ENCODE results near the gene CSGALNACT2. TPM values are rescaled to one million over a fixed set of nuclear protein-coding genes. Genes with fewer than 3 reads are reported as not detected.

CSGALNACT2 gene
- total RNA-seq, 2 experiments from 2014 or later: 13.2 to 33.6 TPM

DNA sequence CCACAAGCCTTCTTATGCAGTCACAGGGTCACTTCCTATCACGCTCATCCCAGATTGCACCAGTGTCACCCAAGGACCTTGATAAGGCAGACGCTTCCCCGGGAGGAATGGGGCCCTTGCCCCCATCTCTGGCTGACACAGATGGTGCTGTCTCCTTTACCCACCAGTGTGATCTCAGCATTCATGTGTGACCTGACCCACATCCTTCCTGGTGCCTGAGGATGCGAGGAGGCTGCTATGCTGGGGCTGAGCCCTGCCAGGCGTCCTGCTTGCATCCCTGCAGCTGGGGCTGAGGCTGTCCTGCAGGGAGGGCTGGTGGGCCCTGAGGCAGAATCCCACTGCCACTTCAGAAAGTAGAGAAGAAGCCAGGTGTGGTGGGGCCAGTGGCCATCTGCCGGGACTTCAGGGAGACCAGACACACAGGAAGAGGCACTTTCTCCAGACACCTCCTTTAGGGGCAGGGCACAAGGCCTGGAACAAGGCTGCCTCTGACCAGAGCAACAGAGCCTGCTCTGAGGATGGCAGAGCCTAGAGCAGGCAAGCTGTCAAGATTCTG is 93.4 kb downstream of the CSGALNACT2 start:
- Histone ChIP-seq H3K4me3 (ENCODE audit: low read depth, low read length, poor library complexity, severe bottlenecking) (peak overlapping the region; percentile 14), H4K20me1 (ENCODE audit: insufficient read depth, low read length) (no peaks in the 10 kb centered on the region), H3K9me2 (ENCODE audit: insufficient read depth, low read length) (no peaks in the 10 kb centered on the region), H3K4me1 (ENCODE audit: insufficient read depth, low read length, poor library complexity, severe bottlenecking) (peaks cover 18% of the 10 kb centered on the region), H3K79me2 (ENCODE audit: insufficient read depth, low read depth, low read length) (no peaks in the 10 kb centered on the region), H2AFZ (ENCODE audit: low read length) (peak overlapping the region; percentile 3; the same call in 1 of the 2 replicates), H3K9me3 (ENCODE audit: low read length) (no peaks in the 10 kb centered on the region), H3K27ac (ENCODE audit: low read depth, low read length, poor library complexity, severe bottlenecking) (peak overlapping the region; percentile 46), H3K4me2 (ENCODE audit: low read length) (peak overlapping the region; percentile 54), H3K36me3 (ENCODE audit: insufficient read depth, low read length) (no peaks in the 10 kb centered on the region)
- ChIA-PET CTCF (ENCODE audit: unreplicated experiment) (no interaction called here), POLR2A (no interaction called here)
- intact Hi-C loops (cut with micrococcal nuclease; ENCODE audit: unreplicated experiment): loop anchor here (2.0 kb wide), 1 partner anchor 27 kb away; no protein-coding TSS in a partner anchor
- peak; percentile 78 for DNase-seq (ENCODE audit: low spot score)
- TF ChIP-seq, protein P1, sequence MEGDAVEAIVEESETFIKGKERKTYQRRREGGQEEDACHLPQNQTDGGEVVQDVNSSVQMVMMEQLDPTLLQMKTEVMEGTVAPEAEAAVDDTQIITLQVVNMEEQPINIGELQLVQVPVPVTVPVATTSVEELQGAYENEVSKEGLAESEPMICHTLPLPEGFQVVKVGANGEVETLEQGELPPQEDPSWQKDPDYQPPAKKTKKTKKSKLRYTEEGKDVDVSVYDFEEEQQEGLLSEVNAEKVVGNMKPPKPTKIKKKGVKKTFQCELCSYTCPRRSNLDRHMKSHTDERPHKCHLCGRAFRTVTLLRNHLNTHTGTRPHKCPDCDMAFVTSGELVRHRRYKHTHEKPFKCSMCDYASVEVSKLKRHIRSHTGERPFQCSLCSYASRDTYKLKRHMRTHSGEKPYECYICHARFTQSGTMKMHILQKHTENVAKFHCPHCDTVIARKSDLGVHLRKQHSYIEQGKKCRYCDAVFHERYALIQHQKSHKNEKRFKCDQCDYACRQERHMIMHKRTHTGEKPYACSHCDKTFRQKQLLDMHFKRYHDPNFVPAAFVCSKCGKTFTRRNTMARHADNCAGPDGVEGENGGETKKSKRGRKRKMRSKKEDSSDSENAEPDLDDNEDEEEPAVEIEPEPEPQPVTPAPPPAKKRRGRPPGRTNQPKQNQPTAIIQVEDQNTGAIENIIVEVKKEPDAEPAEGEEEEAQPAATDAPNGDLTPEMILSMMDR (conservative IDR thresholded peaks at IDR 0.05; ENCODE audit: low read length): no peak
- TF ChIP-seq EZH2phosphoT487 (IDR thresholded peaks at IDR 0.05; ENCODE audit: borderline replicate concordance, low read depth, low read length): no peak
- BruUV-seq (replicated peaks): no TSS peak

DNA sequence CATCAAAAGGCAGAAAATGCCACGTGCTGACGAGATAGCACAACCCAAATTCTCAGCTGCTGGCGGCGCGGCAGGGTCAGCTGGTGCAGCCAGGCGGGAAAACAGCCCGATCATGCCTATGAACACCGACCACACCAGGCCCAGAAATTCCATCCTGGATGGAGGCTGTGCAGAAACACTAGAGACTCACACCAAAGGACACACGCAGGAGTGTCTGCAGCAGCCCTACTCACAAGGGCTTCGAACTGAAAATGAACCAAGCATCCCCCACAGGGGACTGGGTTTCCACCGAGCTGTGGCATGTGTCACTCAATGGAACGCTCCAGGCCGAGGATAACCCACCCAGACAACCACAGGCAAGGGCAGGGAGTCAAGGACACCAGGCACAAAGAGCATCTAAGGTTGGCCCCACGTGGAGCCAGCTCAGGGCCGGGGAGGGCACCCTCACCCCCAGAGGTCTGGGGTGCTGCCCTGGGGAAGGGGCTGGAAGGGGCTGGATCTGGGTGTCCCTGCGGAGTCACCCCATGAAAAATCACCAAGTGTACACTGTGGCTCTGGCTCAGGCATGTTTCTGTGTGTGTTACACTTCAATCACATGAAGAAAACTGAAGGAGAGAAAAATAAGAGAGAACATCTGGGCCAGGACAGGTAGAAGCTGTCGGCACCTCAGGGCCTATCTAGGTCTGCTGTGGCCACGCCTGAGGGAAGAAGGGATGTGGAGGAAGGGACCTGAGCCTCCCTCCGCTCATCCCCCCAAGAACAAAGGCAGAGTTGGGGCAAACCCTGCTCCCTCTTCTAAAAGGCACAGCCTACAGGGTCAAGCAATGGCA is 95.6 kb downstream of the CSGALNACT2 start:
- no peaks in the 10 kb centered on the region for H3K9me2 ChIP-seq (ENCODE audit: insufficient read depth, low read length)
- H2AFZ ChIP-seq (ENCODE audit: low read length): no peak overlapping the region
- no peak overlapping the region for H3K4me2 ChIP-seq (ENCODE audit: low read length)
- ChIA-PET POLR2A (no interaction called here), CTCF (ENCODE audit: unreplicated experiment) (no interaction called here)
- peaks cover 18% of the 10 kb centered on the region for H3K4me1 ChIP-seq (ENCODE audit: insufficient read depth, low read length, poor library complexity, severe bottlenecking)
- H3K27ac ChIP-seq (ENCODE audit: low read depth, low read length, poor library complexity, severe bottlenecking): no peak overlapping the region
- H3K9me3 ChIP-seq (ENCODE audit: low read length): no peaks in the 10 kb centered on the region
- H3K36me3 ChIP-seq (ENCODE audit: insufficient read depth, low read length): no peaks in the 10 kb centered on the region
- no peaks in the 10 kb centered on the region for H4K20me1 ChIP-seq (ENCODE audit: insufficient read depth, low read length)
- no TSS peak for BruUV-seq (replicated peaks)
- no peak for DNase-seq (ENCODE audit: low spot score)
- H3K79me2 ChIP-seq (ENCODE audit: insufficient read depth, low read depth, low read length): no peaks in the 10 kb centered on the region
- H3K4me3 ChIP-seq (ENCODE audit: low read depth, low read length, poor library complexity, severe bottlenecking): no peak overlapping the region
- intact Hi-C loops (cut with micrococcal nuclease; ENCODE audit: unreplicated experiment): no loop called here
- TF ChIP-seq, protein P1 (conservative IDR thresholded peaks at IDR 0.05; ENCODE audit: low read length): no peak
- TF ChIP-seq EZH2phosphoT487 (IDR thresholded peaks at IDR 0.05; ENCODE audit: borderline replicate concordance, low read depth, low read length): no peak
